ENCODE data around the gene RNF220.
"Not testable (repeated sequence)": the region's sequence is repeated elsewhere in the genome, so short reads cannot be mapped to it uniquely, and the experiment has no call there.

The RNF220 gene

DNA sequence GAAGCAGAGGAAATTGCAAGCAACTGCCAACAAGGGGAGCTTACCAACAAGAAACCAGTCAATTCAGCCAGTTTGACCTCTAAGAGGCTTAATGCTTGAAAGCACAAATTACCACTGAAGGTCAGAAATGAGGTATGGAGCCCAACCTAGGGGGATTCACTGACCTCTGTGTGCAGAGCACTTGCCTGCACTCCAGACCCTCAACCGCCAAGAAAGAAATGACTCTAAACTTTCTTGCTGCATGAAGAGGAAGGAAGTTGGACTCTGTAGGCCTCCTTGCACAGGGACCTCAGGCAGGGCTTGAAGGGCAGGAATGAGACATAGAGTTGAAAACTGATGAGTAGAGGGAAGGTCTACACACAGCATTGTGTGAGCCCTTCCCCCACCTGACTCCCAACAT is 279.5 kb downstream of the RNF220 start:
- DNase-seq: no peak

- no peak for DNase-seq
These were observed 280.2 kb downstream of the RNF220 start for GRCh38 chr1:44685218-44685617.

DNA sequence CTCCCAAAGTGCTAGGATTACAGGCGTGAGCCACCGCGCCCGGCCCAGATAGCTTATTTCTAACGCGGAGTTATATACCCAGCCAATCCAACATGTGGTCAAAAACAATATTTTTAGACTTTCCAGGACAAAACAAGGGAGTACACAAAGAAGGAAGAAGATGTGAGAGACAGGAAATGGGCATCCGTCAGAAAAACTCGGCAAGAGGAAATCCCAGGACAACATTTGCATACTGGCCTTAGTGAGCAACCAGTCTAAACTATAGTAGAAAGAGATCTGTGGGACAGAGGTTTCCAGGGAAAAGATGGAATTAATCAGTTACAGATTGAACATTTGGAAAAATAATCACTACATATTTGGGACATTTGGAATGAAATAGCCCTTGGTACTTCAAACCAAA is 280.8 kb downstream of the RNF220 start:
- no peak for DNase-seq

DNA sequence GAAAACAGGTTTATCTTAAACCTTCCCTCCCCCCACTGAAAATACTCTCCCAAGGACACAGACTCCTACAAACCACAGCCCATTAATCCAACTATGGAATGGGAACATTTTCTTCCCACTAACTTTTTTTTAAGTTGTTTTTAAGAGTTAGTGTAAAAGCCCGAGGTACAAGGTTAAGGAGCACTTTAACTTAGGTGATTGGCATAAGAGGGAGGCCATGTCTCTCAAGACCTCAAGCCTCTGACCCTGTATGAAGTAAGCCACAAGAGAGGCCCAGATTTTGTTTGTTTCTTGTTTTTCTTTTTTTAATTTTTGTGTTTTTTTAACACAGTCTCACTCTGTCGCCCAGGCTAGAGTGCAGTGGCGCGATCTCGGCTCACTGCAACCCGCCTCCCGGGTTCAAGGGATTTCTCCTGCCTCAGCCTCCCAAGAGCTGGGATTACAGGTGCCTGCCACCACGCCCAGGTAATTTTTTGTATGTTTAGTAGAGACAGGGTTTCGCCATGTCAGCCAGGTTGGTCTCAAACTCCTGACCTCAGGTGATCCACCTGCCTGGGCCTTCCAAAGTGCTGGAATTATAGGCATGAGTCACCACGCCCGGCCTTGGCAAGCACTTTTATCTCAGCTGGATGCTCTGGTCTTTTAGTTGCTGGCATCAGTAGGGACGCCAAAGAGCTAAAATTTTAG is 283.8 kb downstream of the RNF220 start:
- no peak for DNase-seq

- no peak for DNase-seq
These were observed 284.4 kb downstream of the RNF220 start for GRCh38 chr1:44689447-44689765.

DNA sequence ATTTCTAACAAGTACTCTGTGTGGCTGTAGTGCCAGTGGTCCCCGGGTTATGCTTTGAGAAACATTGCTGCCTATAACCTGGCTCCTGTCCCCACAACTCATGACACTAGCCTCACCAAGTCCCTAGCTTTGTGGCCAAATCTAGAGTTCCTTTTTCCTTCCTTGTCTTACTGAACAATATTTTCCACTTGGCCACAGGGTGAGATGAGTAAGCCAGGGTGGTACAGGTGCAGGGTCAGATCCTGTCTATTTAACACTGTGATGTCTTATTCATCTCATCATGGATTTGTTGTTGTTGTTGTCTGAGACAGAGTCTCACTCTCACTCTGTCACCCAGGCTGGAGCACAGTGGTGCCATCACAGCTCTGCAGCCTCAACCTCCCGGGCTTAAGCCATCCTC is 288.1 kb downstream of the RNF220 start:
- no peak for DNase-seq

DNA sequence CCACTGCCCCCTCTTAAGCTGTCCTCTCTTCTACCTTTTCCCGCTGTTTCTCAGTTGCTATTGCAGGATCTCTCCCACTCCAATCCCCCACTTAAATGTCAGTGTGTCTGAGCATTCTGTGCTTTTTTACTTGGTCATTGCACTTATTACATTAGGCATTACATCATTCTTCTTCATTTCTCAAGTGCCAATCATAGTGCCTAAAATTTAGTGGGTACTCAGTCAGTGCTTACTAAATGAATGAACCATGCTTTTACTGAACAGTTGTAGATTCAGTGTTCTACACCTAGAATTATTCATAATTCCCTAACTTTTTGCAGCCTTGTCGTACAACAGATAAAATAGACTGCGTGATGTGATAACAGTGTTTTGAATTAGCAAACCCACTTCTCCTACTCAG is 288.8 kb downstream of the RNF220 start:
- DNase-seq: no peak

DNA sequence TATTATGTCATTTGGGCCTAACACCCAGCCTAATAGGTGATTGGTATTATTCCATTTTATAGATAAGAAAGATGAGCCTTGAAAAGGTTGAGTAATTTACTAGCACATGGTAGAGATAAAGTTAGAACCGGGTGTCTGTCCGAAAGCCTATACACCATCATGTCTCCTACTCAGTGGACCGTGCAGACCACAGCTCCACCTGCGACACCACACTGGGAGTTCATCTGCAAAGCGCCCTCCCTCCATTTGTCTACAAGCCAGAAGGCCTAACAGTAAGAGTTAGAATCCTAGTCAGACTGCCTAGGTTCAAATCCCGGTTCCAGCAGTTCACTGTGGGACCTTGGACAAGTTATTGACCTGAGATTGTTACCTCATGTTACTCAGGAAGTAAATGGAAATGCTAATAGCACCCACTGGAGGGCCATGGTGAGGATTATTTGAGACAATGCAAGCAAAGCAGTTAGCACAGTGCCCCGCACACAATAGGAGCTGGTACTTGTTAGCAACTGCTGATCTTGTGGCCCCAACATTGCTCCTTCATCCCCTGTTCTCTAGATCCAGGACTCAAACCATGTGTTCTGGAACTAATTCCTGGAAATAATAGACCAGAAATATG is 289.9 kb downstream of the RNF220 start:
- DNase-seq: no peak

DNA sequence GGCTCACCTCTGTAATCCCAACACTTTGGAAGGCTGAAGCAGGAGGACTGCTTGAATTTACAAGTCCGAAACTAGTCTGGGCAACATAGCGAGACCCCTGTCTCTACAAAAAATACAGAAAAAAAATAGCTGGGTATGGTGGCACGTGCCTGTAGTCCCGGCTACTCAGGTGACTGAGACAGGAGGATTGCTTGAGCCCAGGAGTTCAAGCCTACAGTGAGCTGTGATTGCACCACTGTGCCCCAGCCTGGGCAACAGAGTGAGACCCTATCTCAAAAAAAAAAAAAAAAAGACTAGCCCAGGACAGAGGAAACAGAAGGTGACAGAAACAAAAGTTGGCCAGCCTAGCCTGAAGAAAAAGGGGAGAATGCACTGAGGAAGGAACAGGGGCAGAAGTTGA is 290.6 kb downstream of the RNF220 start:
- no peak for DNase-seq

GRCh38 chr1:44696101-44696500 is 291.0 kb downstream of the RNF220 start:
- DNase-seq: no peak

DNA sequence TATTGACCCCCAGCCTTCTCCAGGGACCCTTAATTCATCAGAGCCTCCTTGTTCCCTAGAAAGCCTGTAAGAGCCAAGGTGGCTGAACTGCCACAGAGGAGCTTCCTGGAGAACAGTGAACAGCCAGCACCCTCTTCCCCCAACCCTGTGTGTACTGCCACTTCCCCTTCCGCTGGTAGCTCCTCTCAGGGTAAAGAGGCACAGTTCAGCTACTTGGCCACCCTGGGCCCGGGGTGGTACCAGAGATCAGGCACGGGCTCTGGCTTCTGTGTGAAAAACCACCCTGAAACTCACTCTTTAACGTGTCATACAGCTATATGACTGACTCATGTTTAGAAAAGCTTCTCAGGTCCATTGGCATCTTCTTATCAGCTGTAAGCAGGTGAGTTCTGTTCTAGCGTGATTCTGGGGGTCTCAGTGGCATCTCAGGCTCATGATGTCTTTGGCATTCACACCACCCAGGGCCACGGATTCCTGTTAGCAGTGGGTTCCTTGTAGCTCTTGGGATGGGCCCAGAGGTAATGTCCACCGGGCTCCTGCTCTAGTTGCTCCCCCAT is 291.8 kb downstream of the RNF220 start:
- DNase-seq: no peak

GRCh38 chr1:44698138-44698537 is 293.1 kb downstream of the RNF220 start:
- no peak for DNase-seq

DNA sequence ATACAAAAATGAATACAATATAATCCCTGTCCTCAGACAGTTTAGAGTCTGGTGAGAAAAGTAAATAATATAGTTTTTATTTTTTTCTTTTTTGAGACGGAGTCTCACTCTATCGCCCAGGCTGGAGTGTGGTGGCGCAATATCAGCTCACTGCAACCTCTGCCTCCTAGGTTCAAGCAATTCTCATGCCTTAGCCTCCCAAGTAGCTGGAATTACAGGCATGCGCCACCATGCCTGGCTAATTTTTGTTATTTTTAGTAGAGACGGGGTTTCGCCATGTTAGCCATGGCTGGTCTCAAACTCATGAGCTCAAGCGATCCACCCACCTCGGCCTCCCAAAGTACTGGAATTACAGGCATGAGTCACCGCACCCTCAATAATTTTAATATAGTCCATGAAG is 294.3 kb downstream of the RNF220 start:
- not testable (repeated sequence) for DNase-seq

DNA sequence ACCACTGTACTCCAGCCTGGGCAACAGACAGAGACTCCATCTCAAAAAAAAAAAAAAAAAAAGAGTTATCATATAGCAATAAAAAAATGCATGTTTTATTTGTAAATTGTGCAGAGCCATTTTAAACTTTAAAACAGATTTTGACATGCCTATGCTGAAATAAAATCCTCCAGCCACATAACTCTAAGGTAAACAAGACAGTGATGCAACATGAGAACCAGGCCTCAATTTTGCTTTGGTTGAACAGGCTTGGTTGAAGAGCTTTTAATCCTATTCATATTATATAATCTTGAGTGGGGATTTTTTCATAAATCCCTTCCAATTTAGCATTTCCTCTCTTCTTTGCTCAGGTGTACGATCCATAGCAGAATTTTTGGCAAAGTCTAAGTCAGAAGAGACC is 295.5 kb downstream of the RNF220 start:
- no peak for DNase-seq

GRCh38 chr1:44701141-44701573 is 296.1 kb downstream of the RNF220 start:
- no peak for DNase-seq
